Fibroblast of the aortic adventitia (primary cell): ENCODE results near the gene BRD9. TPM values are rescaled to one million over a fixed set of nuclear protein-coding genes. Genes with fewer than 3 reads are reported as not detected.

ENCODE experiments used
- DNase-seq: peaks from one replicate; pipeline ENCODE4 v3.0.0-alpha.2; 2010; ENCODE audit warnings: low read depth
- H3K4me3 ChIP-seq: 2 replicates; pipeline ENCODE4 v1.5.1; 2011; ENCODE audit warnings: low read depth, mild to moderate bottlenecking, control low read depth, low read length, moderate library complexity
- CTCF ChIP-seq: IDR thresholded peaks from 2 replicates; pipeline ENCODE4 v1.5.1; 2011; ENCODE audit warnings: mild to moderate bottlenecking, low read length, control low read depth, inconsistent platforms; ENCODE audit not compliant: insufficient read depth
- total RNA-seq: library from RNA; depleted of rRNA; stranded (reverse); fragments of >200 nt; gene quantifications from 2 replicates; pipeline ENCODE4 v1.2.3, GENCODE V29; 2012; ENCODE audit warnings: low replicate concordance

The BRD9 gene
- total RNA-seq, 1 donor: 26.8 TPM

- H3K4me3 ChIP-seq: no peak overlapping the region
- TF ChIP-seq CTCF: no peak
- DNase-seq: no peak
Measured at GRCh38 chr5:914612-915011, 22.0 kb upstream of the BRD9 start.

- TF ChIP-seq CTCF: no peak
- H3K4me3 ChIP-seq: no peak overlapping the region
- DNase-seq: no peak
Measured at GRCh38 chr5:914174-914573, 21.6 kb upstream of the BRD9 start.

- DNase-seq: peak; percentile 83
- peak; percentile 14 for TF ChIP-seq CTCF
- no peak overlapping the region for H3K4me3 ChIP-seq
Measured at GRCh38 chr5:912280-913091, 19.9 kb upstream of the BRD9 start.

- no peak overlapping the region for H3K4me3 ChIP-seq
- DNase-seq: peak; percentile 12
- no peak for TF ChIP-seq CTCF
Measured at GRCh38 chr5:911601-912000, 19.0 kb upstream of the BRD9 start.

GRCh38 chr5:910769-911160, 18.2 kb upstream of the BRD9 start:
- H3K4me3 ChIP-seq: no peak overlapping the region
- no peak for TF ChIP-seq CTCF
- DNase-seq: no peak

- no peak overlapping the region for H3K4me3 ChIP-seq
- DNase-seq: no peak
- no peak for TF ChIP-seq CTCF
Measured at GRCh38 chr5:909994-910768, 17.6 kb upstream of the BRD9 start.
